PC-3 (cell line): ENCODE results near the gene MAK. TPM values are rescaled to one million over a fixed set of nuclear protein-coding genes. Genes with fewer than 3 reads are reported as not detected.
A peak's percentile ranks its signal among the peaks of the same experiment; 100 is the strongest.

Experiments used
- ATAC-seq: fragments of 200-7000 bp; cut with Tn5 transposase; 2 replicates; pipeline ENCODE4 v1.9.1; 2020; ENCODE audit warnings: mild to moderate bottlenecking, moderate library complexity
- BruUV-seq: library from RNA; stranded (reverse); fragments of 400-500 nt; replicated peaks from 2 replicates; lab custom pipeline; 2021; lab: Mats Ljungman, UMichigan
- CTCF ChIA-PET: fragments of 300-600 bp; sonication (Branson Sonifier 250); formaldehyde crosslinking; loops from one replicate; lab custom pipeline; 2022; ENCODE audit warnings: antibody characterized with exemption; lab: Charles Lee
- POLR2A ChIA-PET: fragments of 300-600 bp; sonication (Branson Sonifier 250); formaldehyde crosslinking; loops from one replicate; lab custom pipeline; 2022; ENCODE audit warnings: antibody characterized with exemption; ENCODE audit not compliant: unreplicated experiment; lab: Charles Lee
- DNase-seq: peaks from one replicate; pipeline ENCODE4 v3.0.0-alpha.2; 2015
- H2AFZ ChIP-seq: fragments of 300-600 bp; sonication (generic); 2 replicates; pipeline ENCODE4 v1.6.0; 2016; ENCODE audit warnings: antibody characterized with exemption, low read length
- H3F3A ChIP-seq: fragments of 300-600 bp; sonication (generic); one replicate; pipeline ENCODE4 v1.6.0; 2017; ENCODE audit warnings: antibody characterized with exemption, low read length, control low read depth, mild to moderate bottlenecking; ENCODE audit not compliant: unreplicated experiment
- H3K27ac ChIP-seq: fragments of 300-600 bp; sonication (generic); 2 replicates; pipeline ENCODE4 v1.5.1; 2016; ENCODE audit warnings: mild to moderate bottlenecking, low read length
- H3K27me3 ChIP-seq: fragments of 300-600 bp; sonication (generic); 2 replicates; pipeline ENCODE4 v1.6.1; 2016; ENCODE audit warnings: low read length, mixed read lengths
- H3K36me3 ChIP-seq: fragments of 300-600 bp; sonication (generic); 2 replicates; pipeline ENCODE4 v1.6.1; 2016; ENCODE audit warnings: low read depth, mixed run types, low read length, mixed read lengths
- H3K4me1 ChIP-seq: fragments of 300-600 bp; sonication (generic); 2 replicates; pipeline ENCODE4 v1.5.1; 2016; ENCODE audit warnings: low read length; ENCODE audit not compliant: insufficient read depth
- H3K4me2 ChIP-seq: fragments of 300-600 bp; sonication (generic); 2 replicates; pipeline ENCODE4 v1.6.0; 2016; ENCODE audit warnings: low read length
- H3K4me3 ChIP-seq: fragments of 300-600 bp; sonication (generic); 2 replicates; pipeline ENCODE4 v1.5.1; 2016; ENCODE audit warnings: mild to moderate bottlenecking, low read length, mixed read lengths
- H3K79me2 ChIP-seq: fragments of 300-600 bp; sonication (generic); 2 replicates; pipeline ENCODE4 v1.6.1; 2017; ENCODE audit warnings: low read length, mixed read lengths
- H3K9ac ChIP-seq: fragments of 300-600 bp; sonication (generic); 2 replicates; pipeline ENCODE4 v1.6.0; 2016; ENCODE audit warnings: mild to moderate bottlenecking, low read length
- H3K9me2 ChIP-seq: fragments of 300-600 bp; sonication (generic); replicated peaks from 2 replicates; pipeline ENCODE4 v1.6.1; 2016; ENCODE audit warnings: mixed run types, low read length, mixed read lengths
- H3K9me3 ChIP-seq: fragments of 300-600 bp; sonication (generic); 2 replicates; pipeline ENCODE4 v1.6.1; 2016; ENCODE audit warnings: low read length, mixed read lengths
- H4K20me1 ChIP-seq: fragments of 300-600 bp; sonication (generic); 2 replicates; pipeline ENCODE4 v1.6.1; 2016; ENCODE audit warnings: low read length, mixed read lengths
- EZH2 ChIP-seq: fragments of 300-600 bp; sonication (generic); IDR thresholded peaks from one replicate; pipeline ENCODE4 v1.6.1; 2017; ENCODE audit warnings: antibody characterized with exemption, mild to moderate bottlenecking, low read length; ENCODE audit not compliant: unreplicated experiment
- EZH2phosphoT487 ChIP-seq: fragments of 300-600 bp; sonication (generic); IDR thresholded peaks from 2 replicates; pipeline ENCODE4 v1.6.1; 2018; ENCODE audit warnings: mild to moderate bottlenecking, antibody characterized with exemption, low read length, borderline replicate concordance
- intact Hi-C: fragments of 100-400 bp; cut with micrococcal nuclease; formaldehyde crosslinking; loops from 2 replicates; pipeline ENCODE4 v1.9.0; 2023
- total RNA-seq: library from RNA; depleted of rRNA; stranded (reverse); fragments of >200 nt; gene quantifications from 2 replicates; pipeline ENCODE4 v1.2.3, GENCODE V29; 2014
- TF ChIP-seq, protein P1 (sequence below): fragments of 300-600 bp; sonication (generic); conservative IDR thresholded peaks from 2 replicates; pipeline ENCODE4 v1.5.1; 2017; ENCODE audit warnings: antibody characterized with exemption, low read depth, mild to moderate bottlenecking, low read length

Gene MAK
- total RNA-seq, 1 experiment from 2014 or later = 0.11 TPM

- no peaks in the 10 kb centered on the region for H4K20me1 ChIP-seq
- peaks cover 9% of the 10 kb centered on the region for H3K36me3 ChIP-seq
- TF ChIP-seq, protein P1, sequence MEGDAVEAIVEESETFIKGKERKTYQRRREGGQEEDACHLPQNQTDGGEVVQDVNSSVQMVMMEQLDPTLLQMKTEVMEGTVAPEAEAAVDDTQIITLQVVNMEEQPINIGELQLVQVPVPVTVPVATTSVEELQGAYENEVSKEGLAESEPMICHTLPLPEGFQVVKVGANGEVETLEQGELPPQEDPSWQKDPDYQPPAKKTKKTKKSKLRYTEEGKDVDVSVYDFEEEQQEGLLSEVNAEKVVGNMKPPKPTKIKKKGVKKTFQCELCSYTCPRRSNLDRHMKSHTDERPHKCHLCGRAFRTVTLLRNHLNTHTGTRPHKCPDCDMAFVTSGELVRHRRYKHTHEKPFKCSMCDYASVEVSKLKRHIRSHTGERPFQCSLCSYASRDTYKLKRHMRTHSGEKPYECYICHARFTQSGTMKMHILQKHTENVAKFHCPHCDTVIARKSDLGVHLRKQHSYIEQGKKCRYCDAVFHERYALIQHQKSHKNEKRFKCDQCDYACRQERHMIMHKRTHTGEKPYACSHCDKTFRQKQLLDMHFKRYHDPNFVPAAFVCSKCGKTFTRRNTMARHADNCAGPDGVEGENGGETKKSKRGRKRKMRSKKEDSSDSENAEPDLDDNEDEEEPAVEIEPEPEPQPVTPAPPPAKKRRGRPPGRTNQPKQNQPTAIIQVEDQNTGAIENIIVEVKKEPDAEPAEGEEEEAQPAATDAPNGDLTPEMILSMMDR = no peak
- TF ChIP-seq EZH2phosphoT487 = no peak
- no peak for TF ChIP-seq EZH2
- intact Hi-C loops = loop anchor here (1.0 kb wide), 1 partner anchor 11 kb away; the partner anchor contains the start of gene TMEM14C
- no peaks in the 10 kb centered on the region for H3K27me3 ChIP-seq
- H3K9me3 ChIP-seq = no peaks in the 10 kb centered on the region
- no peaks in the 10 kb centered on the region for H3K9me2 ChIP-seq
- no peak overlapping the region for H3K4me3 ChIP-seq
- no TSS peak for BruUV-seq
- no peak overlapping the region; the same call in 1 of the 2 replicates for H3K9ac ChIP-seq
- H3K4me1 ChIP-seq = peaks cover 25% of the 10 kb centered on the region
- H3F3A ChIP-seq = peaks cover 4% of the 10 kb centered on the region
- ChIA-PET CTCF (no interaction called here), POLR2A (interaction anchor here (0.6 kb wide), 1 partner anchor 1034 kb away, joined by 3 read pairs; no protein-coding TSS in a partner anchor)
- DNase-seq (peak; percentile 31), ATAC-seq (peak; percentile 39)
- H3K4me2 ChIP-seq = no peak overlapping the region
- peak overlapping the region; percentile 69; the same call in 1 of the 2 replicates for H3K27ac ChIP-seq
- no peaks in the 10 kb centered on the region for H3K79me2 ChIP-seq
- no peak overlapping the region for H2AFZ ChIP-seq
Observed at GRCh38 chr6:10733863-10734262, 104.5 kb downstream of the MAK start.

DNA sequence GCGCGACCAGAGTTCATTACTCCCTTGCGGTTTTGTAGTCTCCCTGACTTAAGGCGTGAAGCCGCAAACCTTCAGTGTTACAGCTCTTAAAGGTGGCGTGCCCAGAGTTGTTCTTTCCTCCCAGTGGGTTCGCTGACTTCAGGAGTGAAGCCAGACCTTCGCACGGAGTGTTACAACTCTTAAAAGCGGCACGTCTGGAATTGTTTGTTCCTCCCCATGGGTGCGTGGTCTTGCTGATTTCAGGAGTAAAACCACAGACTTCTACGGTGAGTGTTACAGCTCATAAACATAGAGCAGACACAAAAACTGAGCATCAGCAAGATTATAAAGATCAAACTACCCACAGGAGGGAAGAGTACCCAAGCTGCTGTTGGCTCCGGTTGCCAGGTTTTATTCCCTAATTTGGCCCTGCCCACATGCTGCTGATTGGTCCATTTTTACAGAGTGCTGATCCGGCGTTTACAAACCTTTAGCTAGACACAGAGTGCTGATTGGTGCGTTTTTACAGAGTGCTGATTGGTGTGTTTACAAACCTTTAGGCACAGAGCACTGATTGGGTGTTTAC is 105.1 kb downstream of the MAK start:
- H4K20me1 ChIP-seq = no peaks in the 10 kb centered on the region
- no peak overlapping the region for H2AFZ ChIP-seq
- intact Hi-C loops = no loop called here
- H3K36me3 ChIP-seq = peaks cover 12% of the 10 kb centered on the region
- no TSS peak for BruUV-seq
- H3K9me2 ChIP-seq = no peaks in the 10 kb centered on the region
- no peak overlapping the region for H3K4me3 ChIP-seq
- H3K79me2 ChIP-seq = no peaks in the 10 kb centered on the region
- CTCF ChIA-PET = no interaction called here
- no peak overlapping the region for H3K4me2 ChIP-seq
- H3K9me3 ChIP-seq = no peaks in the 10 kb centered on the region
- POLR2A ChIA-PET = interaction anchor here (0.6 kb wide), 1 partner anchor 1034 kb away, joined by 3 read pairs; no protein-coding TSS in a partner anchor
- peaks cover 4% of the 10 kb centered on the region for H3F3A ChIP-seq
- H3K27me3 ChIP-seq = no peaks in the 10 kb centered on the region
- no peak overlapping the region for H3K9ac ChIP-seq
- no peak for DNase-seq
- TF ChIP-seq EZH2 (no peak), EZH2phosphoT487 (no peak)
- TF ChIP-seq, protein P1 = no peak
- peak overlapping the region; percentile 69; the same call in 1 of the 2 replicates for H3K27ac ChIP-seq
- ATAC-seq = no peak
- peaks cover 25% of the 10 kb centered on the region for H3K4me1 ChIP-seq

GRCh38 chr6:10730254-10730653 is 108.1 kb downstream of the MAK start:
- Histone ChIP-seq H3K27me3 (no peaks in the 10 kb centered on the region), H4K20me1 (no peaks in the 10 kb centered on the region), H3K9ac (no peak overlapping the region), H3K79me2 (peaks cover 9% of the 10 kb centered on the region), H3K4me1 (peaks cover 17% of the 10 kb centered on the region), H3K9me3 (no peaks in the 10 kb centered on the region), H3K4me2 (no peak overlapping the region), H3K27ac (no peak overlapping the region), H2AFZ (no peak overlapping the region), H3F3A (peaks cover 1% of the 10 kb centered on the region), H3K36me3 (peaks cover 15% of the 10 kb centered on the region), H3K9me2 (no peaks in the 10 kb centered on the region), H3K4me3 (no peak overlapping the region)
- DNase-seq (no peak), ATAC-seq (no peak)
- no TSS peak for BruUV-seq
- ChIA-PET CTCF (no interaction called here), POLR2A (no interaction called here)
- TF ChIP-seq, protein P1 = no peak
- TF ChIP-seq EZH2phosphoT487 (no peak), EZH2 (no peak)
- intact Hi-C loops = no loop called here
